ENCODE results near the gene LRRK1.

DNA sequence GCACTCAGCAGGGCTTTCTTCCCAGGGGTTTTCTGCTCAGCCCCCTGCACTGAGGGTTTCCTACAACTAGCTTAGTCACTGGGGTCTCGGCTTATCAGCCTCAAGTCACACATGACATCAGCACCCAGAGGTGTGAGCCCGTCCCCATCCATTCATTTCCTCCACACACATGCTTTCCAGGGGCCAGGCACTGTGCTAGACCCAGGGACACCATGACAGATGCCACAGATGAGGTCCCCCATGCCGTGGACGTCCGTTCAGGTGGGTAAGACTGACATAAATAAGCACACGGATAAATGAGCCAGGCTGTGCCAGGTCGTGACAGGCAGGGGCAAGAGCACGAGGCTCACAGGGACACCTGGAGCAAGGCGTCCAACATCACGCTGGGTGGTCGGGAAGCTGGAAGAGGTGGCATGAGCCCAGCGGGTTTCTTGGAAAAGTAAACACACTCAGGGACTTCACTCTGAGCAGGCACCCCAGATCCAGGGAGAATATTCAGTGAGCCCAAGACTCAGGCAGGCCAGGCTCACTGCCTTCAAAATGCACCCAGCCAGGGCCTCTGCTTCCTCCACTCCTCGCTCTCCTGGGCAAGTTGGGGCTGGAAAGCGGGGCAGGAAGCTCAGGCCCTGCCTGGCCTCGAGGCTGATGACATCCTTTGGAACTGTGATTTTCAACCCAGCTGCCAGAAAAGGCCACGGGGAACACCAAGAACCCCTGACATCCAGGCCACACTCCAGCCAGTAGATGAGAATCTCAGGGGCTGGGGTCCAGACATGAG, 193.4 kb downstream of the LRRK1 start:
- TF ChIP-seq, protein P1, sequence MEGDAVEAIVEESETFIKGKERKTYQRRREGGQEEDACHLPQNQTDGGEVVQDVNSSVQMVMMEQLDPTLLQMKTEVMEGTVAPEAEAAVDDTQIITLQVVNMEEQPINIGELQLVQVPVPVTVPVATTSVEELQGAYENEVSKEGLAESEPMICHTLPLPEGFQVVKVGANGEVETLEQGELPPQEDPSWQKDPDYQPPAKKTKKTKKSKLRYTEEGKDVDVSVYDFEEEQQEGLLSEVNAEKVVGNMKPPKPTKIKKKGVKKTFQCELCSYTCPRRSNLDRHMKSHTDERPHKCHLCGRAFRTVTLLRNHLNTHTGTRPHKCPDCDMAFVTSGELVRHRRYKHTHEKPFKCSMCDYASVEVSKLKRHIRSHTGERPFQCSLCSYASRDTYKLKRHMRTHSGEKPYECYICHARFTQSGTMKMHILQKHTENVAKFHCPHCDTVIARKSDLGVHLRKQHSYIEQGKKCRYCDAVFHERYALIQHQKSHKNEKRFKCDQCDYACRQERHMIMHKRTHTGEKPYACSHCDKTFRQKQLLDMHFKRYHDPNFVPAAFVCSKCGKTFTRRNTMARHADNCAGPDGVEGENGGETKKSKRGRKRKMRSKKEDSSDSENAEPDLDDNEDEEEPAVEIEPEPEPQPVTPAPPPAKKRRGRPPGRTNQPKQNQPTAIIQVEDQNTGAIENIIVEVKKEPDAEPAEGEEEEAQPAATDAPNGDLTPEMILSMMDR (IDR thresholded peaks at IDR 0.05): no peak
- TF ChIP-seq POLR2AphosphoS5 (IDR thresholded peaks at IDR 0.05): no peak
- TF ChIP-seq EP300 (IDR thresholded peaks at IDR 0.05): no peak
- TF ChIP-seq POLR2A (IDR thresholded peaks at IDR 0.05): no peak

All from sigmoid colon (tissue), 4 donors.